Activated effector memory CD4-positive, alpha-beta T cell treated with anti-CD3 and anti-CD28 coated beads, Interleukin-2, amount 50 U/mL, for 16 hours (primary cell): ENCODE results near the gene ADRB2.
A peak's percentile ranks its signal among the peaks of the same experiment; 100 is the strongest.

Experiments used
- DNase-seq: peaks from one replicate; pipeline ENCODE4 v3.0.0-alpha.2; 2020

Gene ADRB2

DNA sequence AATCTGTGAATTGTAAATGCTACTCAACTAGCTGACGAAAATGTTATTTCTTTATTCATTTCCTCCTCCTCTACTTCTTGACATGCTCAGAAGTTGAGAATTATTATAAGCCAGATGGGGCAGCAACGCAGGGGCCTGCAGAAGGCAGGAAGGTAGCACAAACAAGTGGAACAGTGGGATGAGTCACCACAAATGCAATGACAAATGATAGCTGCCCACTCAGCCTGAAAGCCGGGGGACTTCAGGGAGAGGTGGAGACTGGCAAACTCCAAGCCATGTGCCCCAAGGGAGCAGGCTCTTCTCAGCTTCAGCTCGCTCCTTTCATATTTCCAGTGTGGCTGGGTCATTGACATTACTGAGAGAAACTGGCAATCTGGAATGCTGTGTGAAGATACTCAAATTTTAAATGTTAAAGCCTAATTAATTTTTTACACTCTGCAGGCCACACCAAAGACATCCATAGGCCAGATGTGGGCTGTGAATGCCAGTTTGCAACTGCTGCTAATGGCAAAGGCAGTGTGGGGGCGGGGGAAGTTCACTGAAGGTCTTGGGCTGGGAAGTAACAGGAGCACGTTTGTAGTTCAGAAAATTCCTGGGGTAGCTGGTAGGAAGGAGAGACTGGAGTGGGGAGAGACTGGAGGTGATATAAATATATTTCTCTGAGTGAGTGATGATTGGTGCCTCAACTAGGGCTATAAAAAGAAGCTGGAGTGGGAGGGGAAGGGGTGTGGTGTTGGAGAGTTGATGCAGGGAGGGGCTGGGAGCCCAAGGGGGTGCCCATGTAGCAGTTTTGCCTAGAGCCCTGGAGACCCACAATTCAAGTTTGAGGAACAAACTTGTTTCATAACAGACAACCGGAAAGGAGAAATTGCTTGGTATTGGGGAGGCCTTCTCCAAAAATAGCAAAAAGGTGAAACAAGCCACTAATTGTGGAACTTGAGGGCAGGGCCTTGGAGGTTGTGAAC, 20.8 kb upstream of the ADRB2 start:
- no peak for DNase-seq

DNA sequence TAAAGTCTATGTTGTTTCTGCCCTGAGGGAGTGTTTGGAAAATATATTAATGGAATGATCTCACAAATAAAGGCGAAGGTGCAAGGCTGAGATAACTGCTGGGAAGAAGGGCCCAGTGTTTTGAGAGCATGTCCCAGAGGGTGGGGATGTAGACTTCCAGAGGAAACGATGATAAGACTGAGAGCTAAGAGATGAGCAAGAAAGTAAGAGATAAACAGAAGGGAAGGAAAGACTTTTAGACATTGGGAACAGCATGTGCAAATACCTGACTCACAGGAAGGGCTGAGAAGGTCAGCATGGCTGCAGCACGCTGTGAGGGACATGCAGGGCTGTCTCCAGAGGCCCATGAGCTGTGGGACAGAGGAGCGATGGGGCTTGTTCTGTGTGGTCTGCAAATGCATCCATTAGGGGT, 19.9 kb upstream of the ADRB2 start:
- DNase-seq, result no peak

DNA sequence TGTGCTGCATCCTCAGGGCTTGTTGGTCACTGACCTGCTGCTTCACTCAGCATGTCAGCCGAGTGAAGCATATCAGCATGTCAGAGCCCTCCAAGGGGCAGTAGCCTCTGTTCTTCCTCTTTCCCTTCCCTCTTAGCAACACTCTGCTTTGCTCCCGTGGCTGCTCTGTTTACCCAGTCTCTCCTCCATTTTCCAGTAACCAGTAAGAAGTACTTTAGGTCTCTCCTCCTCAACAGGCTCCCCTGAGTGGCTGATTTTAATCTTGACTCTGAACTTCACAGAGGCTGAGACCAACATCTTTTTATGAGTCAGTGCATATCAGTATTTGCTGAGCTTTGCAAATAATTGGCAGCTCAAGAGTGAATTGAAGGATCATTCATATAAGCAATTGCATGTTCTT, 18.6 kb upstream of the ADRB2 start:
- DNase-seq, result no peak

DNA sequence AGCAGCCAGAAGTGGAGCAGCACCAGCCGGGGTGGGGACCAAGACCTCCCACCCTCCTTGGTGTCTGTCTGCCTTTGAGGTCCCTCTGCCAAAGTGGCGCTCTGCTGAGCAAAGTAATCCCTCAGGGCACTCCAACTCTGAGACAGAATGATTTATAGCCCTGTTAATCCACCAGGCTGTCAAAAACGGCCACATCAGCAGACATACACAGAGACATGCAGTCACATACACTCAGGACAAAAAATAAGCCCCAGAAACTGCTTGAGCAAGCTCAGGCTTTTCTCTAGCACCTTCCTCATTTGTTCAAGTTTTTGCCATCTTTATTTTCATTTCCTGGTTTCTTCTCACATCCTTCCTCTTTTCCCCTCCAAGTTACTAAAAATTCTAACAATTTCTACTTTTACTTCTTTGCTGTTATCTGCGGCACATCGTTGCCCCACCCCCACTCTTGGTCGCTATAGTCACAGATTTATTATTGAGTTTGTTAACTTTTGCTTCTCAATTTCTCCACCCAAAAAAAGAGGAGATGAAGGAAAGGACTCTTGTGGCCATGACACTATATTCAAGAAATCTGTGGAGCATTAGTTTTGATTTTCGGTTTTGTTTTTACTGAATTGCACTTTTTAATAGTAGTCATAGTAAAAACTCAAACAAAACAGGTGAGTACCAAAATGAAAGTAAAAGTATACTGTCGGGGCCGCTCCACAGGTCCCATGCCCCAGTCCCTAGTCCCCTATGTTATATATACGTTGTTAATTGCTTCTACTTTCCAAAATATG, 17.4 kb upstream of the ADRB2 start:
- peak; percentile 69 for DNase-seq

DNA sequence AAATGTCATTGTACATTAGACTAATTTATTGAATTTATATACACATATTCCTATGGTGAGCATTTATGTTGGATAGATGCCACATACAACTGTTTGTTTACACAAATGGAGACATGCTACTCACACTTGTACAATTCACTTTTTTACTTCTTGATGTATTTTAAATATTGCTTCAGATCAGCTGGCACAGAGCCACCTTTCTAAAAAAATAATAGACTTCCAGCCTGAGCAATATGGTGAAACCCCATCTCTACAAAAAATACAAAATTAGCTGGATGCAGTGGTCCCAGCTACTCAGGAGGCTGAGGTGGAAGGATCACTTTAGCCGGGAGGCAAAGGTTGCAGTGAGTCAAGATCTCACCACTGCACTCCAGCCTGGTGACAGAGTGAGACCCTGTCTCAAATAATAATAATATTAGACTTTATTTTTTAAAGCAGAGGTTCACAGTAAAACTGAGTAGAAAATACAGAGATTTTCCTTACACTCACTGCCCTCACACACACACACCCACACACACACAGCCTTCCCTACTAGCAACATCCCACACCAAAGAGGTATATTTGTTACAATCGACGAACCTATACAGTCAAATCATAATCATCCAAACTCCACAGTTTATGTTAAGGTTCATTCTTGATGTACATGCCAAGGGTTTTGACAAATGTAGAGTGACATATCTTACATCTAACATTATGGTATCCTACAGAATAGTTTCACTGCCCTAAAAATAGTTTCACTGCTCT, 16.5 kb upstream of the ADRB2 start:
- DNase-seq, result no peak

DNA sequence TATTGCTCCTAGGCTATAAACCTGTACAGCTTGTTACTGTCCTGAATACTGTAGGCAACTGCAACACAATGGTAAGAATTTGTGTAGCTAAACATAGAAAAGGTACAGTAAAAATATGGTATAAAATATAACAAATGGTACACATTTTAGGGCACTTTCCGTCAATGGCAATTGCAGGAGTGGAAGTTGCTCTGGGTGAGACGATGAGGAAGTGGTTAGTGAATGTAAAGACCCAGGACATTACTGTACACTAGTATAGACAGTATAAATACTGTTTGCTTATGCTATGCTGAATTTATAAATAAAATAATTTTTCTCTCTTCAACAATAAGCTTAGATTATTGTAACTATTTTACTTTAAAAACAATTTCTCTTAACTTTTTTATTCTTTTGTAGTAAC, 15.6 kb upstream of the ADRB2 start:
- no peak for DNase-seq

DNA sequence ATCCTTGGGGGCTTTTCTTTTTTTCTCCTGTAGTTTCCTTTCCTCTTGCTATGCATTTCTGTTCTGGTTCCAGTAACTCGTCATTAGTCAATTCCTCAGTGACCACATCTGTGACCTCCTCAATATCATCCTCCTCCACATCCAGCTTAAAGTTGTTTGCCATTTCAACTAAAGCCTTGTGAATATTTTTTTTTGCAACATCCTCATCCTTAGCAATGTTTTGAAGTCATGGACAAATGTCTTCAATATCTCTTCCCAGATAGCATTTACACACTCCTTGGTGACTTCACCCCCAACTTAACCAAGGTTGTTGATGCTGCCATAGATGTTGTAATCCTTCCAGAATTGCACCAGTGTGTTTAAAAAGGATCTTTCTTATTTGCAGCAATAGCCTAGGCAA, 14.7 kb upstream of the ADRB2 start:
- DNase-seq, result no peak

DNA sequence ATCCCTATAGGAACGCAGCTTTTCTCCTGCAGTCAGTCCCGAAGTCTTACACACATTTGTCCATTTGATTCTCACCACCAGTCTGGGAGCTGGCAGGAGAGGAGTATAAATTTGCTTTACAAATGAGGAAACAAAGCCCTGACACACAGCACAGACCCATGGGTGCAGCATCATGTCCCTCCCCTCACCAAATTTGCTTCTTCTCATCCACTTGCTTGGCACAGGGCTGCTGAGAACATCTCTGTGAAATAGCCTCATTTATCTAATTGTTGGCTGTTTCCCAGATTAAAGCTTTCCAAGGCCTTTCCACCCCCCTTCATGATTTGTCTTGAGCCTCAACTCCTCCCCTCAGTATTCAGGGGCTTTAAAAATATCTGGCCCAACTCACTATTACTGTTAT, 11.3 kb upstream of the ADRB2 start:
- DNase-seq, result no peak

DNA sequence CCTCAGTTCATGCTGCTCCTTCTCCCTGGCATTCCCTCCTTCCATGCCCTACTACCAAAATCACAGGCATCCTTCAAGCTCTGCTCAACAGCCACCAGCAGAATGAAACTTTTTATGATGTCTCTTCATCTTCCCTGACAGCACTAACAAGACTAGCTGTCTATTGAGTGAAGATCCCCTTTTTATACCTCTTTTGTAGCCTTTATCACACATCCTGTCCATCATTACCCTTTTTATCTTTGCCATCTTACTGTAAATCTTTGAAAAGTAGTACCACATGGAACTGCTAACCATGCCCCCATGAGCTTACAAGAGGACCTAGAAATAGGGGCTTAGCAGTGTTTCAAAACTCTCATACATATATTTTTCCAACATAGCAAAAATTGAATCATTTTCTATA, 10.8 kb upstream of the ADRB2 start:
- DNase-seq, result no peak

DNA sequence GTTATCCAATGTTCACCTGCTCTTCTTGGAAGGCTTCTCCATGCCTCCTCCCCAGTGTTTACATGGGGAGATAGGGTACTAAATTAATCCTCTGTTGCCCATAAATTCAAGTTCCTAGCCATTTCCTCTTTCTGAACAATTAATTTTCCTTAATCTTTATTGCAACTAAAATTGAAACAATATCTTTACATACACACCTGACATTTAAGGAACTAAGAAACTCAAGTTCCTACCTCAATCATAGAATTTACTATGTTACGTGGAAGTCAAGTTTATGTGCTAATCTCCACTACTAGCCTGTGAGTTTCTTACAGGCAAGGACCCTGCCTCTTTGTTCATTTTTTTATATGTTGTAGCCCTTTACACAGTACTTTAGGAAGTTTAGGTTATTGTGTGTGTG, 10.1 kb upstream of the ADRB2 start:
- DNase-seq, result no peak

DNA sequence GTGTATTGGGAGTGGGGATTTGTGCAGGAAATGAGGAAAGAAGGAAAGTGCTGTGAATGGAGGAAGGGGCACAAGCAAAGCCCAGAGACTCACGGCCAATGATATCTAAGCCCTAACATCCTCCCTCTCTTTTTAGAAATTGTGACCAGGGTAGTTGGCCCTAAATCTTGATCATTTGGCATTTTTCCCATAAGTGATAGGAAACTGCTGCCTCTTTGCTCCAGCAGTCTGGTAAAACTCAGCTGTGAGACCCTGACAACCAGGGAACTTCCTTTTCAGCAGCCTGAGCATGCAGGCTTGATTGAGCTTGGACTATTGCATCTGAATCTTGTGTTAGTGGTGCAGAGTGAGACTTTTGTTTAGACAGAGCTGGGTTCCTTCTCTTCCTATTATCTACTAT, 9.6 kb upstream of the ADRB2 start:
- DNase-seq, result no peak

DNA sequence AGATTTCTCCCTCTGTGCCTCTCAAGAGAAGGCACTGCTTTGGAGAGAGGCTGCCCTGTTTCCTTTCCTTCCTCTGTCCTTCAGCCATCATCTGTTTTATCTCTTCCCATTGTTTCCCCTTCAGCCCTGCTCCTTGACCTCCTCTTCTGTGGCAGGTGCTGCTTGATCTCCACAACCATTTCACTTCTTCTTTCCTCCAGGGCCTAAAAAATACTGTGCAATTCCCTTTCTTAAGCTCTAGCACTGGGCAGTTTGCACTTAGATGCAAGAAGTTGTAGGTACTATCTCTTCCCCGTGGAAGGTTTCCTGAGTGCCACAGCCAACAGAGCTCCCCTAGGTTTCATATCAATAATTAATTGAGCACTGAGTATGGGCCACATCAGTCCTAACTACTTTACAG, 8.8 kb upstream of the ADRB2 start:
- DNase-seq, result no peak

DNA sequence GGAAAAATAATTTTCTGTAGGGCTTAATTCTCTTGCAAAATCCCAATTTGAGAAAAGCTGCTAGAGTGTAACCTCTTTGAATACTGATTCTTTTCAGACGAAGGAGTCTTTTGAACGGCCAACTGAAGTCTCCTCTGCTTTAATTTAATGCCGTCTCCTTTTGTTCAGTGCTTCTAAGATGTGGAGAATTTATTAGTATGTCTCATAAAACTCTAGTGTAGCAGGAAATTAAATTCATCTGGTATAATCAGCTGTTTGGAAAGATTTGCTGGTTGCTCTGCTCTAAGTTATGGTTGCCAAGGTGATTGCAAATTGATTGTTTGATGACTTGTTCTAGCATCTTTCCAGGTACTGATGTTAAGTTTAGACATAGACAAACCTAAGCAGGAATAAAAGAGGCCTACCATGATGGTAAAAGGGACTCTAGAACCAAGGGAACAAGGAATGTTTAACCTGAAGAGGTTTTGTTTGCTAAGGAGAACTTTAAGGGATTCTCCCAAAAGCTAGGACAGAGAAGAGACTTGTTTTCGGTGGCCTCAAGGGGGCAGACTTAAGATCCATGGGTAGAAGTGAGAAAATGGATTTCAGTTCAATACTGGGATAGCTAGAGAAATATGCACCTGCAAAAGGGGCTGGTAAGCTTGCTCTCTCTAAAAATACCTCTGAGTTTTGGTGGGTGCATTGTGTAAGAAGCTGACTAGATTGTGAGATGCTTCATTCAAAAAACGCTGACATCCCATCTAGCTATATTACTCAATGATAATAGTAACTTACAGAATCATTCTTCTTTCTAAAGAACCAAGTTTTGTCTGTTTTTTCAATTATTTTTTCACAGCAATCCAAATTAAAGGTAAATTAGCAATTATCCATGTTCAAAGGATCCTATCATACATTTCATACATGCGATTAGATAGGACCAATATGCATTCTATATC, 5.7 kb upstream of the ADRB2 start:
- DNase-seq, result no peak

DNA sequence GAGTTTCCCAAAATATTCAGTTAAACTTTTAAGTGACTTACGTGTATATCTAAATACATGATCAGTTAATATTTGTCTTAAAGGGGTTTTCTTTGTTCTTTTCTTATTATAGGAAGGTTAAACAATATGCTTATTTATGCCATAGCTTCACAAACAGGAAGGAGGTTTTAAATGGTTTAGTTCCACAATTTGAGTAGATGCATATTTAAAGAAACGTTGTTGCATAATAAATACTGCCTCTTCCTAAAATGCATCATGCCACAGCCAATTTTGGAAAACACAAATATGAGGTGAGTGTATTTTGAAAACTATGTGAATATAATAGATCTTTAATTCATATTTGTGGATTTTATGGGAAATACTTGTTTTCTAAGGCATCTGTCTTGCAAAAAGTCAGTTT, 2.5 kb upstream of the ADRB2 start:
- DNase-seq, result no peak

DNA sequence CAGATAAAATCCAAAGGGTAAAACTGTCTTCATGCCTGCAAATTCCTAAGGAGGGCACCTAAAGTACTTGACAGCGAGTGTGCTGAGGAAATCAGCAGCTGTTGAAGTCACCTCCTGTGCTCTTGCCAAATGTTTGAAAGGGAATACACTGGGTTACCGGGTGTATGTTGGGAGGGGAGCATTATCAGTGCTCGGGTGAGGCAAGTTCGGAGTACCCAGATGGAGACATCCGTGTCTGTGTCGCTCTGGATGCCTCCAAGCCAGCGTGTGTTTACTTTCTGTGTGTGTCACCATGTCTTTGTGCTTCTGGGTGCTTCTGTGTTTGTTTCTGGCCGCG, 727 bp upstream of the ADRB2 start:
- DNase-seq, result no peak

DNA sequence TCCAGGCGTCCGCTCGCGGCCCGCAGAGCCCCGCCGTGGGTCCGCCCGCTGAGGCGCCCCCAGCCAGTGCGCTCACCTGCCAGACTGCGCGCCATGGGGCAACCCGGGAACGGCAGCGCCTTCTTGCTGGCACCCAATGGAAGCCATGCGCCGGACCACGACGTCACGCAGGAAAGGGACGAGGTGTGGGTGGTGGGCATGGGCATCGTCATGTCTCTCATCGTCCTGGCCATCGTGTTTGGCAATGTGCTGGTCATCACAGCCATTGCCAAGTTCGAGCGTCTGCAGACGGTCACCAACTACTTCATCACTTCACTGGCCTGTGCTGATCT, 294 bp downstream of the ADRB2 start:
- DNase-seq, result no peak

DNA sequence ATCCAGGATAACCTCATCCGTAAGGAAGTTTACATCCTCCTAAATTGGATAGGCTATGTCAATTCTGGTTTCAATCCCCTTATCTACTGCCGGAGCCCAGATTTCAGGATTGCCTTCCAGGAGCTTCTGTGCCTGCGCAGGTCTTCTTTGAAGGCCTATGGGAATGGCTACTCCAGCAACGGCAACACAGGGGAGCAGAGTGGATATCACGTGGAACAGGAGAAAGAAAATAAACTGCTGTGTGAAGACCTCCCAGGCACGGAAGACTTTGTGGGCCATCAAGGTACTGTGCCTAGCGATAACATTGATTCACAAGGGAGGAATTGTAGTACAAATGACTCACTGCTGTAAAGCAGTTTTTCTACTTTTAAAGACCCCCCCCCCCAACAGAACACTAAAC, 1.3 kb downstream of the ADRB2 start:
- DNase-seq, result no peak

DNA sequence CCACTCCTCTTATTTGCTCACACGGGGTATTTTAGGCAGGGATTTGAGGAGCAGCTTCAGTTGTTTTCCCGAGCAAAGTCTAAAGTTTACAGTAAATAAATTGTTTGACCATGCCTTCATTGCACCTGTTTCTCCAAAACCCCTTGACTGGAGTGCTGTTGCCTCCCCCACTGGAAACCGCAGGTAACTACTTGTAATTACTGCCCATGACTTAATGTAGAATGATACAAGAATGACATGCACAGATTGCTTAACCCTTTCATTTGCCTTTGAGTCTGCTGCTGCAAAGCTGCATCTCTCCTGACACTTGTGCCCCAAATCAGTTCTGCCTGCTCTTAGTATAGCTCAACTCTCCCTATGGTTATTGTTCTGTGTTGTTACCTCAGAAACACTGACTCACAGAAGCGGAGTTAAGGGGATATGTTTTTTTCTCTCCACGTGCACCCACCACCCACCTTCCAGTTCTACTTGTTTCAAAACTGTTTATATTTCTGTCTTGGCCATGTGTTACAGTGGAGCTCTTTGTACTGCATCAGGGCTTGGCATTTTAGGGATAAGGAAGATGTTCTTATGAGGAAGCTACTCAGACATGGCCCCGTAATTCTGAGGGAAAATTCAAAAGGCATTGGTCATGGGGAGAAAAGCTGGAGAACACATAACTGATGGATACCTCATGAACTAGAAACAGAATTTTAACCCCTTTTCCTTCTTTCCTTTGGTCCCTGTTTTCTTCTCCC, 2.3 kb downstream of the ADRB2 start:
- DNase-seq, result no peak

DNA sequence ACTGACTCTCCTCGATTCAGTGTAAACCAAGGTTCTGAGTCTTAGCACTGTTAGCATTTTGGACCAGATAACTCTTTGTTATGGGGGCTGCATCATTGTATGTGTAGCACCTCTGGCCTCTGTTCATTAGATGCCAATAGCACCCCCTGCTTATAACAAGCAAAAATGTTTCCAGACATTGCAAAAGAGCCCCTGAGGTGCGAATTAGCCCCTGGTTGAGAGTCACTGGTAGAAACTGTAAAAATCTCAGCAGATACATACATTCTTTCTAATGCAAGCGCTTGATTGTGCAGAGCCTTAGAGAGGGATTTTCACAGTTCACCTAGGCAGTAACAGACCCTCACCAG, 2.8 kb downstream of the ADRB2 start:
- no peak for DNase-seq

DNA sequence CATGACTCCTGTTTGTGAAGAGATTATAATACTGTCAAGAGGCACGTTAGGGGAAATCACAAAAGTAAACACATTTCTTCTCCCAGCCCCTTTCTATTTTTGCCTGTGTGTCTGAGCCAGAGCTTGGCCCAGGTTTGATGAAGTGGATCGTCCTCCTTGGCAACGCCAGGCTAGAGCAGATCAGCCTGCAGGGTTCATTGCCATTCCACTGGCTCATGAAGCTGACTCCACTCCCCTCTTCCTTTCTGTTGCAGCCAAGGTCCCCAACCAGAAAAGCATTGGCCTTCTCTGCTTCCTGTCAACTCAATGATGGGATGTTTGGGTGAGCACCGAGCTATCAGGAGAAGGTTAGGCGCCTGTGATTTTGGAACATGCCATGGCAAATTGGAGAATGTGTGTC, 3.3 kb downstream of the ADRB2 start:
- DNase-seq, result no peak

DNA sequence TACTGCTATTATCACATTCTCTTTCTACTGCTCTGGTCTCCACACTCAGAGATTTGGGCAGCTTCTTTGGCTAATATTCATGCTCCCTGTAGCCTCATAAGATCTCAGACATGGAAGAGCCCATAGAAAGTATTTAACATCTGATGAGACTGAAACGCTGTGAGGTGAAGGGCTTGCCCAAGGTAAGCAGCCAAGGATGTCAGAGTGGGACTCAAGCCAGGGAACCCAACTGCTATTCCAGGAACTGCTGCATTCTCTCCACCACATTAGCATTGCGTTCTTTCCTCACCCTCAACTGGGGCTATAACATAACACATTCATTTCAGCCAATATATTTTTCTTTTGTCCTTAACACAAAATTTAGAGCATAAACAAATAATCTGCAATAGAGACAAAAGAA, 3.8 kb downstream of the ADRB2 start:
- DNase-seq, result no peak
